Activated naive CD4-positive, alpha-beta T cell treated with anti-CD3 and anti-CD28 coated beads, Interleukin-2, amount 10 ng/mL, durations not matched to agents 7 days and 5 days (primary cell): Measurements from ENCODE around the gene ADAT2.
A peak's percentile ranks its signal among the peaks of the same experiment; 100 is the strongest.
"Not testable (repeated sequence)": the region's sequence is repeated elsewhere in the genome, so short reads cannot be mapped to it uniquely, and the experiment has no call there.

Source experiments
- CTCF ChIA-PET: fragments of 350-600 bp; sonication (Branson Sonifier 250); formaldehyde crosslinking; loops from one replicate; lab custom pipeline; 2021; ENCODE audit warnings: antibody characterized with exemption; lab: Charles Lee
- DNase-seq: peaks from one replicate; pipeline ENCODE4 v3.0.0-alpha.2; 2020
- H3K27ac Mint-ChIP-seq: one replicate; pipeline ENCODE4 v1.8.0; 2021; ENCODE audit warnings: mild to moderate bottlenecking, moderate library complexity, mixed read lengths
- H3K27me3 Mint-ChIP-seq: one replicate; pipeline ENCODE4 v1.8.0; 2021; ENCODE audit warnings: mild to moderate bottlenecking, mixed read lengths
- H3K36me3 Mint-ChIP-seq: one replicate; pipeline ENCODE4 v1.8.0; 2021; ENCODE audit warnings: mixed read lengths
- H3K4me1 Mint-ChIP-seq: one replicate; pipeline ENCODE4 v1.8.0; 2021; ENCODE audit warnings: mixed read lengths
- H3K4me3 Mint-ChIP-seq: one replicate; pipeline ENCODE4 v1.8.0; 2021; ENCODE audit warnings: mild to moderate bottlenecking, moderate library complexity, mixed read lengths
- H3K9me3 Mint-ChIP-seq: one replicate; pipeline ENCODE4 v1.8.0; 2021; ENCODE audit warnings: mixed read lengths

The ADAT2 gene

GRCh38 chr6:143450453-143451371, at the start of gene ADAT2, which contains the start of gene PEX3:
ADAT2 (minus strand) TSS chr6:143450695; CDS start chr6:143450658, 37 bp downstream.
PEX3 (plus strand) TSS chr6:143450805; CDS start chr6:143451043, 238 bp downstream.
- Mint-ChIP-seq H3K4me1 (peaks cover 44% of the 10 kb centered on the region), H3K9me3 (peaks cover 2% of the 10 kb centered on the region), H3K4me3 (peak within 1 kb of the TSS; percentile 99), H3K27me3 (peaks cover 6% of the 10 kb centered on the region), H3K36me3 (peaks cover 9% of the 10 kb centered on the region), H3K27ac (peak within 1 kb of the TSS; percentile 99)
- peak; percentile 96 for DNase-seq
- CTCF ChIA-PET = interaction anchor here (1.3 kb wide), 1 partner anchor 23 kb away, joined by 3 read pairs; no protein-coding TSS in a partner anchor

DNA sequence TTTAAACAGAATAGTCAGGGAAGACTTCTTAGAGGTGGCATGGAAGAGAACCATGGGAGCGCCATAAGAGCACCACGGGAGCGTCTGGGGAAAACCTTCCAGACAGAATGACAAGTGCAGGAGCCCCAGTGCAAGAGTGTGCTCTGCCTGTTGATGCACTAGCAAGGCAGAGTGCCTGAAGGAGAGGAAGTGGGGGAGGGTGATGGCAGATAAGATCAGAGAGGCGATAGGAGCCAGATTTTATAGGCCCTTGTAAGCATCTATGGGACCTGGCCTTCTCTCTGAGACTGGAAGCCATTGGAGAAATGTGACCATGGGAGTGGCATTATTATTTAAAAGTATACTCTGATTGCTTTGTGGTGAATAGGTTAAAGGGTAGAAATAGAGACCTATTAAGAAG, 47.9 kb upstream of the ADAT2 start:
- Mint-ChIP-seq H3K4me1 (peaks cover 14% of the 10 kb centered on the region), H3K27me3 (no peaks in the 10 kb centered on the region), H3K9me3 (peaks cover 3% of the 10 kb centered on the region), H3K27ac (peak overlapping the region; percentile 43), H3K36me3 (peaks cover 39% of the 10 kb centered on the region), H3K4me3 (no peak overlapping the region)
- CTCF ChIA-PET = no interaction called here
- DNase-seq = peak; percentile 51

GRCh38 chr6:143496974-143497373, 46.5 kb upstream of the ADAT2 start:
- Mint-ChIP-seq H3K27me3 (no peaks in the 10 kb centered on the region), H3K27ac (no peak overlapping the region), H3K36me3 (peaks cover 37% of the 10 kb centered on the region), H3K9me3 (peaks cover 3% of the 10 kb centered on the region), H3K4me3 (no peak overlapping the region), H3K4me1 (peaks cover 14% of the 10 kb centered on the region)
- no peak for DNase-seq
- CTCF ChIA-PET = interaction anchor here (0.7 to 0.8 kb wide), 2 partner anchors 16 to 37 kb away, joined by 3 read pairs; no protein-coding TSS in a partner anchor

DNA sequence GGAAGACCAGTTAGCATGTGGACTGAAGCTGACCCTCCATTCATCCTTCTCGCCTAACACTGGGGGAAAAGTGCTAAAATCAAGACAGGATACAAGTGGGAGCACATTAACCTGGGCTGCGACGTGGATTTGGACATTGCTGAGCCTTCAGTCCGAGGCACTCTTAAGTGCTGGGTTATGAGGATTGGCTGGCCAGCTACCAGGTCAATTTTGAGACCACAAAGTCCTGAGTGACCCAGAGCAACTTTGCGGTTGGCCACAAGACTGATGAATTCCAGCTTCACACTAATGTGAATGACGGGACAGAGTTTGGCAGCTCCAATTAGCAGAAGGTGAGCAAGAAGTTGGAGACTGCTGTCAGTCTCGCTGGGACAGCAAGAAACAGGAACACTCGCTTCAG, 40.3 kb upstream of the ADAT2 start:
- Mint-ChIP-seq H3K27me3 (no peaks in the 10 kb centered on the region), H3K27ac (no peak overlapping the region), H3K4me1 (no peaks in the 10 kb centered on the region), H3K4me3 (no peak overlapping the region), H3K9me3 (no peaks in the 10 kb centered on the region), H3K36me3 (peaks cover 7% of the 10 kb centered on the region)
- CTCF ChIA-PET = interaction anchor here (1.3 kb wide), 1 partner anchor 23 kb away, joined by 4 read pairs; no protein-coding TSS in a partner anchor
- DNase-seq = no peak

GRCh38 chr6:143490244-143490643, 39.7 kb upstream of the ADAT2 start:
- Mint-ChIP-seq H3K4me3 (no peak overlapping the region), H3K9me3 (no peaks in the 10 kb centered on the region), H3K27ac (no peak overlapping the region), H3K4me1 (no peaks in the 10 kb centered on the region), H3K36me3 (peaks cover 6% of the 10 kb centered on the region), H3K27me3 (no peaks in the 10 kb centered on the region)
- CTCF ChIA-PET = interaction anchor here (1.3 kb wide), 1 partner anchor 23 kb away, joined by 4 read pairs; no protein-coding TSS in a partner anchor
- DNase-seq = no peak

- no peak for DNase-seq
- H3K27me3 Mint-ChIP-seq = no peaks in the 10 kb centered on the region
- no peaks in the 10 kb centered on the region for H3K36me3 Mint-ChIP-seq
- H3K27ac Mint-ChIP-seq = no peak overlapping the region
- H3K9me3 Mint-ChIP-seq = no peaks in the 10 kb centered on the region
- H3K4me3 Mint-ChIP-seq = no peak overlapping the region
- no peaks in the 10 kb centered on the region for H3K4me1 Mint-ChIP-seq
- CTCF ChIA-PET = no interaction called here
These were observed 36.3 kb upstream of the ADAT2 start for GRCh38 chr6:143486752-143487151.

DNA sequence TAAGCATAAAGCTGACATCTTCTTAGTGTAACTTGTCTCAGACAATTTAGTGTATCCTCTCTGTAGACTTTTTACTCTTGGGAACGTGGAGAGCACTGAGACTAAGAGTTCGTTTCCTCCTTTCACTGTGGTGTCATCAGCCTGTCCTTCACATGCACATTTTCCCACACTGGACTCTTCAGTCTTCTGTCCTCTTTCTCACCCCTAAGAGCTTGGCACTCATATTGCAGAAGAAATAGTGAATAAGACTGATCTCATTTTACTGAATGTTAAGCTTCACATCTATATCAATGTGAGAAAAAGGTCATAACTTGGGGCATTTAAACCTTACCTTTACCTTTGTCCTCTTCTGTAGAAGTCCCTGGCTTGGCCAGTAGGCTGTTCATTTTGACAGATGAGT, 35.5 kb upstream of the ADAT2 start:
- Mint-ChIP-seq H3K36me3 (no peaks in the 10 kb centered on the region), H3K27ac (no peak overlapping the region), H3K9me3 (no peaks in the 10 kb centered on the region), H3K4me3 (no peak overlapping the region), H3K27me3 (no peaks in the 10 kb centered on the region), H3K4me1 (no peaks in the 10 kb centered on the region)
- DNase-seq = no peak
- CTCF ChIA-PET = no interaction called here

- Mint-ChIP-seq H3K9me3 (no peaks in the 10 kb centered on the region), H3K36me3 (peaks cover 7% of the 10 kb centered on the region), H3K27ac (no peak overlapping the region), H3K4me1 (no peaks in the 10 kb centered on the region), H3K27me3 (no peaks in the 10 kb centered on the region), H3K4me3 (no peak overlapping the region)
- DNase-seq = no peak
- CTCF ChIA-PET = interaction anchor here (0.6 kb wide), 1 partner anchor 1324 kb away, joined by 4 read pairs; no protein-coding TSS in a partner anchor
These were observed 32.1 kb upstream of the ADAT2 start for GRCh38 chr6:143482593-143482992.

DNA sequence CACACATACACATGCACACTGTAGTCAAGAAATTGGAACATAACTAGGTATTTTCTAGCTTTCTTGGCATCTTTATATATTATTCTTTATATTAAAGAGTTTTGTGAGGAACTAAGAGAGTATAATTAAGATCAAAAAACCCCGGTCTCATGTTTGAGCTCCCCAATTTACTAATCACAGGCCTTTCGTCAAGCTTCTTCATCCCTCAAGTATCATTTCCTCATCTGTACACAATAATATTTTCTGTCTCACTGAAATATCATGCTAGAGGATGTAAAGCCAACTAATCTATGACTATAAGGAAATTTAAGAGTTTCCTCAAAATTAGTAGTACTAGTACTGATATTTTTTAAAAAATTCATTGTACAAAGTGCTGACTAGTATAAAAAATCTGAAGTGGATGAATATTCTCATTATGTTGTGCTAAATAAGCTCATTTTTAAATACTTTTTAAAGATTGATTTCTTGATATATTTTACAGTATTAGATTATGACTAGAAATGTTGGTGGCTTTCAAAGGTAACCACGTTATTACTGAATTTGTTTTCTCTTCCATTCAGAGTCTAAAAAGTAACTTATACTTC, 28.1 kb upstream of the ADAT2 start:
- no peak for DNase-seq
- no peaks in the 10 kb centered on the region for H3K4me1 Mint-ChIP-seq
- no peaks in the 10 kb centered on the region for H3K27me3 Mint-ChIP-seq
- H3K4me3 Mint-ChIP-seq = no peak overlapping the region
- H3K9me3 Mint-ChIP-seq = no peaks in the 10 kb centered on the region
- no peak overlapping the region for H3K27ac Mint-ChIP-seq
- H3K36me3 Mint-ChIP-seq = peaks cover 27% of the 10 kb centered on the region
- CTCF ChIA-PET = no interaction called here

DNA sequence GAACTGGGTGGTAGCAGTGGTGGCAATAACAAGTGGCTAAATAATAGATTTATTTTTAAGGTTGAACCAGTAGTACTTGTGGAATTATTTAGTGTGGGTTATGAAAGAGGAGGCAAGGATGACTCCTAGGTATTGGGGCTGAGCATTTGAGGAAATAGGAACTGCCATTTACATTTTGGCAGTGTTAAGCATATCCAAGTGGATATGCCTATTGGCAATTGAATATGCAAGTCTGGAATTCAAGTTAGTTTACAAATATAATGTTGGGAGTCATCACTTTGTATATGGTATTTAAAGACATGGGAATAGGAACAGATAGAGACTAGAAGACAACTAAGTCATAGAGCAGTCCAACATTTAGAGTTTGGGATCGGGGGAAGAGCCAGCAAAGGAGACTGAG, 26.1 kb upstream of the ADAT2 start:
- Mint-ChIP-seq H3K4me1 (no peaks in the 10 kb centered on the region), H3K4me3 (no peak overlapping the region), H3K36me3 (peaks cover 36% of the 10 kb centered on the region), H3K27ac (no peak overlapping the region), H3K9me3 (no peaks in the 10 kb centered on the region), H3K27me3 (no peaks in the 10 kb centered on the region)
- DNase-seq = no peak
- CTCF ChIA-PET = no interaction called here

GRCh38 chr6:143471822-143472221, 21.3 kb upstream of the ADAT2 start:
- Mint-ChIP-seq H3K27me3 (no peaks in the 10 kb centered on the region), H3K27ac (no peak overlapping the region), H3K4me1 (no peaks in the 10 kb centered on the region), H3K4me3 (no peak overlapping the region), H3K9me3 (peaks cover 2% of the 10 kb centered on the region), H3K36me3 (peaks cover 33% of the 10 kb centered on the region)
- CTCF ChIA-PET = no interaction called here
- DNase-seq = no peak

- H3K27ac Mint-ChIP-seq, H3K4me1 Mint-ChIP-seq, DNase-seq, CTCF ChIA-PET, H3K27me3 Mint-ChIP-seq, H3K4me3 Mint-ChIP-seq, H3K9me3 Mint-ChIP-seq: not testable (repeated sequence)
- H3K36me3 Mint-ChIP-seq = peaks cover 16% of the 10 kb centered on the region
These were observed 18.3 kb upstream of the ADAT2 start for GRCh38 chr6:143468823-143469222.

GRCh38 chr6:143468026-143468425, 17.5 kb upstream of the ADAT2 start:
- no peaks in the 10 kb centered on the region for H3K4me1 Mint-ChIP-seq
- H3K4me3 Mint-ChIP-seq = no peak overlapping the region
- CTCF ChIA-PET = no interaction called here

DNA sequence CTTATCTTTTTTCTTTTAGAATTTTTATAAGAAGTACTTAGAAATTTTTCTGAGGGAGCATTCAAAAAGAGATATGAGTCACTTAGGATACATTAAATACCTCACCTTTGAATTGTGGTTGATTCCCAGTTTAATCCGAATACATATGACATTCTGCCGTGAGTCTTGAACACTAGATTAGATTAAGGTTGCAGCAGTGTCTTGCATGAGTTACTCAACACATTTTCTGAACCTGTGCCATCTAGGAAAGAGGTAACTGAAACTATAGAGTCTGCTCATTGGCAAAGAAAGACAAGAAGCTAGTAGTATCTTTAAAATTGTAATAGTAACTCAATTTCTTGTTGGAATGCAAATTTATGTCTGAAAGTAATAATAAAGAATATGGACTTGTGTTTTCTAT, 15.1 kb upstream of the ADAT2 start:
- DNase-seq = no peak
- Mint-ChIP-seq H3K4me1 (no peaks in the 10 kb centered on the region), H3K36me3 (peaks cover 14% of the 10 kb centered on the region), H3K27ac (no peak overlapping the region), H3K27me3 (no peaks in the 10 kb centered on the region), H3K4me3 (no peak overlapping the region), H3K9me3 (peaks cover 2% of the 10 kb centered on the region)
- CTCF ChIA-PET = no interaction called here

More at GRCh38 chr6:143468026-143468425, 17.5 kb upstream of the ADAT2 start:
- Mint-ChIP-seq H3K27ac (no peak overlapping the region), H3K36me3 (peaks cover 12% of the 10 kb centered on the region), H3K9me3 (peaks cover 2% of the 10 kb centered on the region), H3K27me3 (no peaks in the 10 kb centered on the region)
- DNase-seq = no peak
